ENCODE results near the gene DDX3X. TPM values are rescaled to one million over a fixed set of nuclear protein-coding genes. Genes with fewer than 3 reads are reported as not detected.

DDX3X gene
- total and polyA plus RNA-seq, 9 of the 15 experiments (the other 6 are each of a cell fraction or from before 2014, with no cell fraction given) = 51.3 to 232 (median 138) TPM

- TF ChIP-seq ZNF277 (CRISPR knock-in tag; IDR thresholded peaks at IDR 0.05; ENCODE audit: borderline replicate concordance) = no peak
- TF ChIP-seq JUN (IDR thresholded peaks at IDR 0.05; ENCODE audit: borderline replicate concordance, low read depth, low read length) = no peak; the same call in 1 of the 2 replicates
- no peak for TF ChIP-seq JUN (CRISPR knock-in tag; IDR thresholded peaks at IDR 0.05; ENCODE audit: borderline replicate concordance)
- TF ChIP-seq MNT (conservative IDR thresholded peaks at IDR 0.05) = peak; percentile 86
- peak; percentile 53 for TF ChIP-seq HNRNPLL (IDR thresholded peaks at IDR 0.05; ENCODE audit: low read depth, low read length, poor library complexity, severe bottlenecking)
- no peak for TF ChIP-seq ZNF449 (CRISPR knock-in tag; IDR thresholded peaks at IDR 0.05)
- TF ChIP-seq ATF3 (IDR thresholded peaks at IDR 0.05) = no peak
- no peak for TF ChIP-seq ATF3 (CRISPR knock-in tag; conservative IDR thresholded peaks at IDR 0.05)
- no peak for TF ChIP-seq ZNF586 (CRISPR knock-in tag; conservative IDR thresholded peaks at IDR 0.05)
- peak; percentile 94 for TF ChIP-seq KAT8 (IDR thresholded peaks at IDR 0.05; ENCODE audit: low read depth)
- no peak for TF ChIP-seq ZBTB9 (CRISPR knock-in tag; IDR thresholded peaks at IDR 0.05)
- peak; percentile 60 for TF ChIP-seq KDM5B (IDR thresholded peaks at IDR 0.05; ENCODE audit: insufficient replicate concordance, low read depth, low read length)
- no peak for TF ChIP-seq MYNN (IDR thresholded peaks at IDR 0.05)
- no peak for TF ChIP-seq MYNN (CRISPR knock-in tag; IDR thresholded peaks at IDR 0.05)
- TF ChIP-seq ZNF121 (CRISPR knock-in tag; conservative IDR thresholded peaks at IDR 0.05) = no peak
- TF ChIP-seq NBN (IDR thresholded peaks at IDR 0.05; ENCODE audit: low read depth) = peak; percentile 84; the same call in 1 of the 2 replicates
- no peak for TF ChIP-seq ZBTB34 (CRISPR knock-in tag; IDR thresholded peaks at IDR 0.05)
- TF ChIP-seq HOXB6 (CRISPR knock-in tag; IDR thresholded peaks at IDR 0.05; ENCODE audit: borderline replicate concordance) = no peak
- TF ChIP-seq MCM3 (IDR thresholded peaks at IDR 0.05) = no peak
Measured at GRCh38 chrX:41333003-41333743, 789 bp upstream of the DDX3X start (continued).
